IPS-18a (cell line): ENCODE measurements around the gene SFXN5.

ENCODE experiments used
- H3K27ac ChIP-seq: one replicate; pipeline ENCODE4 v1.5.1; 2013; ENCODE audit warnings: low read length
- H3K27me3 ChIP-seq: one replicate; pipeline ENCODE4 v1.6.1; 2013; ENCODE audit warnings: mild to moderate bottlenecking, low read length; ENCODE audit not compliant: control insufficient read depth, insufficient read depth
- H3K36me3 ChIP-seq: one replicate; pipeline ENCODE4 v1.6.1; 2013; ENCODE audit warnings: low read depth, low read length; ENCODE audit not compliant: control insufficient read depth
- H3K4me1 ChIP-seq: one replicate; pipeline ENCODE4 v1.6.1; 2013; ENCODE audit warnings: low read depth, low read length; ENCODE audit not compliant: control insufficient read depth
- H3K4me3 ChIP-seq: one replicate; pipeline ENCODE4 v1.5.1; 2013; ENCODE audit warnings: low read length
- H3K9ac ChIP-seq: one replicate; pipeline ENCODE4 v1.6.1; 2013; ENCODE audit warnings: mild to moderate bottlenecking, low read length, moderate library complexity
- H3K9me3 ChIP-seq: one replicate; pipeline ENCODE4 v1.6.1; 2013; ENCODE audit warnings: low read depth, low read length; ENCODE audit not compliant: control insufficient read depth

Gene SFXN5

DNA sequence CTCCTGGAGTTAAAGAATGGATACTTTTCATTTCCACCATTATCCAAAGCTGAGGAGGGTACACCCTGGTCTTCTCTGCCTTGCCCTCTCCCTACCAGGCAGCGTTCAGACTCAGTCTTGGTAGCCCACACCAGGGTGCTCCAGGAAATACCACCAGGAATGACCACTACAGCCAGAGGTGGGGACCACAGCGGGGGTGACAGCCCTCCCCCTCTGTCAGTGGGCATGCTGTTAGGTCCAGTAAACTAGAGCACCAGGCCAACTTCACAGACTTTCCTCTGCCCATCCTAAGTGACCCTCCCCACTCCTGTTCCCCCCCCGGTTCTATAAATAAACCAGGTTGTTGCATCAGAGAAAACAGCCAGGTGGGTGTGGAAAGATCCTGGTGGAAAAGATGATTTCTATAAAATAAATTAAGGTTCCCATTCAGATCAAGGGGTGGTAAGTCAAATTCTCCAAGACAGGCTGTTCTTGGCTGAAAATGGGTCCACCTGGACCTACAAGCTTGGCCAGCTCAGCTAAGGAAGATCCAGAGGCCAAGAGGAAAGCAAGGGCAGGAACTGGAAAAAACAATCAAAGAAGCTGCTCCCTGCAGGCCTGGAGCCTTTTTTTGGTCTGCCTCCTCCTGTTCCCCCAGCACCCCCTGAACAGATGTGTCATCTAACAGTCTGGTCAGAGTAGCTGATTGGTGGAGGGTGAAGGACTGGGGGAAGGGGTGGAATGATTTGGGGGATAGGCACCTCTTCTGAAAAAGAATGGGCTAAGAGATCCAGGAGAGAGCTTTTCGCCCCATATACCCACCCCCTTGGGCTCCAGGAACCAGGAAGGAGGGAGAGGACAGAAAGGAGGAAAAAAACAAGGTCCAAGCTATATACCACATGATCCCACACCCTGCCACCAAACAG, 38.9 kb upstream of the SFXN5 start:
- Histone ChIP-seq H3K36me3 (no peaks in the 10 kb centered on the region), H3K9me3 (no peaks in the 10 kb centered on the region), H3K4me1 (peaks cover 13% of the 10 kb centered on the region), H3K4me3 (peak overlapping the region; percentile 79), H3K27ac (no peak overlapping the region), H3K27me3 (peaks cover 26% of the 10 kb centered on the region), H3K9ac (no peak overlapping the region)

DNA sequence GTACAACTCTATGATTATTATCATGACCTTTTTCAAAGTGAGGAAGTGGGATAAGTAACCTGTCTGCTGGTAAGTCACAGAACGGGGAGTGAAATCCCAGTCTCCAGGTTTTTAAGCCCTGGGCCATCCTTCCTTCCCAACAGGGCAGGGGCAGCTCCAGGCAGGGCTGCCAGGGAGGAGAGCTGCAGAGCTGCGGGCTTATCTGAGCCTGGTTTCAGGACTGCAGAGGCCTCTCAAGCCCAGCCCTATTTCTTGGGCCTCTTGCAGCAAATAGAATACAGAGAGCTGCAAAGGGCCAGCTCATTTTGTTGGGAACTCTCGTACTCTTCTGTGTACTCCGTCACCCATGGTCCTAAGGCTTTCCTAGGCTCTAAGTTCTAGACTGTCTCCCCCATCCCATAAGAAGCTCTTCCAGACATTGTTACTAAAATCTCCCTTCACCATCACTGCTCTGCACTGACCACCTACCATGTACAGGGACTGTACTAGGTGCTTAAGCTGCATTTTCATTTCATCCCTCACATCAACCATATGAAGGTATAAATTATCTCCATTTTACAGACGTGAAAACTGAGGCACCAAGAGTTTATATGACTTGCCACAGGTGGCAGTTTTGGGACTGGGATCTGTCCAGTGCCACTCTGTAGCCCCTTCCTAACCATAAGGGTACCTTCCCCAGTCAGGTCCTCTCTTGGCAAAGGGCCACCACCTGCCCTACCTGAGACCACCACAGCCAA, 38.1 kb upstream of the SFXN5 start:
- Histone ChIP-seq H3K27me3 (peaks cover 26% of the 10 kb centered on the region), H3K27ac (no peak overlapping the region), H3K4me1 (peaks cover 13% of the 10 kb centered on the region), H3K4me3 (no peak overlapping the region), H3K9me3 (no peaks in the 10 kb centered on the region), H3K36me3 (no peaks in the 10 kb centered on the region), H3K9ac (no peak overlapping the region)

DNA sequence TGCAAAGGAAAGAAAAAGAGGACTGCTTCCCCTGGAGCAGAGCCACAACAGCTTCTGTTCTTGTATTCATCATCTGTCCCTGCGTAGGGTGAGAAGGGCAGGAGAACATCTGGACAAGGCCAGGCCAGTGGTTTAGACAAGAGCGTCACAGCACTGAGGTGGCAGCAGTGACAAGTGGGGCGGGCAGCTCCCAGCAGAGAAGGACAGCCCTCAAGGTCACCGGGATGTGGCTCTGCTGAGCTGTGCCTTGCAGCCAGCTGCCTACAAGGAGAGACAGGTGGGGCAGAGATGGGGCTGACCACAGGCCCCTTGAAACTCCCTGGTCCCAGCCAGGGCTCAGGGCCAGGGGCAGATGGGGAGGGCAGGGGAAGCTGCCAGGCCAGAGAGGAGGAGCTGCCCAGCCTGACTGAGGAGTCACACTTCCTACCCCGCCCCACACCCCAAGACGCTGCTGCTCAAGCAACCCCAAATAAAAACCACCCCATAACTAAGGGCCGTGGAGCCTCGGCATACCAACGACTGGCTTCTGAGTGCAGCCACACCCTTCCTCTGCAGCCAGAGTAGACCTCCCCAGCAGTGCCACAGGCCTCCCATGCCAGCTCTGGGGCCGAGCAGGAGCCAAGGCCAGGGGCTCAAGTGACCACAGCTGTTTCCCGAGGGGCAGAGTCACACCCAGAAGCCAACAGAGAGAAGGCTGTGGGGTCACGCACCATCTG, 35.9 kb upstream of the SFXN5 start:
- no peak overlapping the region for H3K9ac ChIP-seq
- no peak overlapping the region for H3K4me3 ChIP-seq
- H3K9me3 ChIP-seq: no peaks in the 10 kb centered on the region
- H3K27ac ChIP-seq: no peak overlapping the region
- no peaks in the 10 kb centered on the region for H3K36me3 ChIP-seq
- peaks cover 18% of the 10 kb centered on the region for H3K27me3 ChIP-seq
- H3K4me1 ChIP-seq: peaks cover 13% of the 10 kb centered on the region

DNA sequence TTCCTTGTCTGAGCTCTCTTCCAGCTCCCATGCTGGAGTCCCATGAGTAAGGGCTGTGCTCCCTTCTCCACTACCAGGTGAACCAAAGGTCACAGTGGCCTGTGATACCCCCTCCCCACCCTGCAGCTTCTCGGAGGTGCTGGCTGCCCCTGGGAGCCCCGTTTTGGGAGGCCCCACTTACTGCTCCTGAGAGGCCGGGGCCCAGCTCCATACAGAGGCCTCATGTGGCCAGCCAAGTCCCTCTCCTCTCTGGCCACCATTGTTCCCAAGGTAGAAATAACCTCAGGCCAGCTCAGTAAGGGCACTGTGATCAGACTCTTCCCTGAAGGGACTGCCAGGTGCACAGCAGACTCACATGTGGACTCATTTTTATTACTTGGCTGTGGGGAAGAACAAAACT, 35.3 kb upstream of the SFXN5 start:
- Histone ChIP-seq H3K27me3 (peaks cover 12% of the 10 kb centered on the region), H3K36me3 (no peaks in the 10 kb centered on the region), H3K9ac (no peak overlapping the region), H3K9me3 (no peaks in the 10 kb centered on the region), H3K4me3 (no peak overlapping the region), H3K4me1 (peaks cover 19% of the 10 kb centered on the region), H3K27ac (no peak overlapping the region)

DNA sequence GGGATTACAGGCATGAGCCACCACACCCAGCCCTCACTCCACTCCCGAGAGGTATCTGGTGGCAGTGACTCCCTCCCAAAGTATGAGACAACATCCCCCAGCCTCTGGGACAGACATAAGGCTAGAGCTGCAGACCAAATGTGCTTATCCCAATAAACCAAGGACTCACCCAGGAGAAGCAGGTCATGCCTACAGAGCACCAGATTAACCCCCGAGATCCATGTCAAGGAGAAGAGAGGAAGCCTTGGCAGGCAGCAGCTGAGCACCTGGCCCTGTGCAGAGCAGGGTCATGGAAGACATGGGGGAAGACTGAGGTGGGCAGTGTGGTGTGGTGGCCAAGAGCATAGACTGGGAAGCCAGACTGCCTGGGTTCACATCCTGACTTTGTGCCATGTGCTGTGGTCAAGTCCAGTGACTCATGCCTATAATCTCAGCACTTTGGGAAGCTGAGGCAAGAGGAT, 34.0 kb upstream of the SFXN5 start:
- Histone ChIP-seq H3K27me3 (peaks cover under 1% of the 10 kb centered on the region), H3K9ac (no peak overlapping the region), H3K36me3 (no peaks in the 10 kb centered on the region), H3K4me1 (peaks cover 12% of the 10 kb centered on the region), H3K4me3 (no peak overlapping the region), H3K9me3 (no peaks in the 10 kb centered on the region), H3K27ac (no peak overlapping the region)

DNA sequence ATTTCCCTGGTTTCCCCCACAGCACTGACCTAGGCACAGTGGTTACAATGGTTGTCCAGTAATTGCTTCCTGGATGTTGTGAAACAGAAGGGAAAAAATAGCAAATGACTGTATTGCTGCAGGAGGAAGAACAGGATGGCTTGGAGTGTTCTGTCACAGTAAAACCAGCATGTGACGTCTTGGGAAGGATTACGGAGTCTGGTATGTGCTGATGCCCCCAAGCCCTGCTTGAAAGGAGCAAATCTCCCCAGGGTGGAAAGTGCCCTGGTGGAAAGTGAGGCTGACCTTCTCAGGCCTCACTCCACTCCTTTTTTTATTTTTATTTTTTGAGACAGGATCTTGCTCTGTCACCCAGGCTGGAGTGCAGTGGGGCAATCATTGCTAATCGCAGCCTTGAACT, 33.4 kb upstream of the SFXN5 start:
- H3K4me3 ChIP-seq: no peak overlapping the region
- H3K9ac ChIP-seq: no peak overlapping the region
- peaks cover 8% of the 10 kb centered on the region for H3K4me1 ChIP-seq
- no peaks in the 10 kb centered on the region for H3K9me3 ChIP-seq
- H3K36me3 ChIP-seq: no peaks in the 10 kb centered on the region
- H3K27me3 ChIP-seq: no peaks in the 10 kb centered on the region
- no peak overlapping the region for H3K27ac ChIP-seq

DNA sequence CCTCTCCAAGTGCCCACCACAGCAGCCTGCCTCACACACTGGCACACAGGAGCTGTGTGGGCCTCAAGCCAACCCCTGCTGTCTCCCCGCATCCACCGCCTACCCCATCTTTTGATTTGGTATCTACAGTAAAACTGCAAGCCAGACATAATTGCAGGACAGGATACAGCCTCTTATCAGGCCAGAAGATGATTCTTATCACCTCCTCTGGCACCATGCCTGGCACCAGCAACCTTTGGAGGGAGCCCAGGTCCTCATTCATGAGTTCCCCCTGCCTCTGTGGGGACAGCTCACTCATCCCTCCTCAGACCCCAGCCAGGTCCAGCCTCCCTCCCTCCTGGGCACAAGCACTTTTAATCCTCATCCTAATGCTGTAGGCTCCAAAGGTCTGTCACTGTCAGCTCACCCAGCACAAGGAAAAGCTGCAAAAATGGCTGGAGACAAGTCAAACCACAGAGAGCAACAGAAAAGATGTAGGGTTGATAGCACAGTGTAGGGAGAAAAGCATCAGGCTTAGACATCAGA, 31.6 kb upstream of the SFXN5 start:
- peaks cover 8% of the 10 kb centered on the region for H3K4me1 ChIP-seq
- H3K9me3 ChIP-seq: no peaks in the 10 kb centered on the region
- no peaks in the 10 kb centered on the region for H3K36me3 ChIP-seq
- no peak overlapping the region for H3K9ac ChIP-seq
- H3K27me3 ChIP-seq: no peaks in the 10 kb centered on the region
- no peak overlapping the region for H3K4me3 ChIP-seq
- no peak overlapping the region for H3K27ac ChIP-seq

DNA sequence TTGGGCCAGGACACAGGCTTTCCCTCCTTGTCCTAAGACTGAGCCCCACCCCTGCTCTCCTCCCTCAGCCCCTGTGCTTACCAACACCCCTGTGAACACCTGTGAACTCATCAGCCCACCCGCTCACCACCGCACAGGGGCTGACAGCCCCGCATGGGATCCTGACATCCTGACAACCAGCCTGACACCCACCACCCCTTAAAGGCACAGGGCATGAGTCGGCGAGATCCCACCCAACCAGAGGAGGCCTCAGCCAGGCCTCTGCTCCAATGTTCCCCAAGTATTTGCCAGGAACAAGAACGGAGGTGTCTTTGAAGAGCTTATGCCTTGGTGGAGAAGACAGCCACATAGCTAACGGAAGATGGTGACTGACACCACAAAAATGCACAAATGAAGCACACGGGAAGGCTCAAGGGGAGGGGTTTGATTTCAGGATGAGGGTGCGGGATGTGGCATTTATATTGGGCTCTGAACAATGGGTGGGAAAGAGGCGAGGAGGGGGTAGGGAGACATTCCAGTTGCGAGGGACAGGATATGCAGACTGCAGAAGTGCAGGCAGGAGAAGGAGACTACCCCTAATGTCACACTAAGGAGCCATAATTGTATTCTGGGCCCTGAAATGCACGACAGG, 30.2 kb upstream of the SFXN5 start:
- Histone ChIP-seq H3K4me3 (no peak overlapping the region), H3K9me3 (no peaks in the 10 kb centered on the region), H3K36me3 (no peaks in the 10 kb centered on the region), H3K27me3 (no peaks in the 10 kb centered on the region), H3K27ac (no peak overlapping the region), H3K9ac (no peak overlapping the region), H3K4me1 (peaks cover 8% of the 10 kb centered on the region)

DNA sequence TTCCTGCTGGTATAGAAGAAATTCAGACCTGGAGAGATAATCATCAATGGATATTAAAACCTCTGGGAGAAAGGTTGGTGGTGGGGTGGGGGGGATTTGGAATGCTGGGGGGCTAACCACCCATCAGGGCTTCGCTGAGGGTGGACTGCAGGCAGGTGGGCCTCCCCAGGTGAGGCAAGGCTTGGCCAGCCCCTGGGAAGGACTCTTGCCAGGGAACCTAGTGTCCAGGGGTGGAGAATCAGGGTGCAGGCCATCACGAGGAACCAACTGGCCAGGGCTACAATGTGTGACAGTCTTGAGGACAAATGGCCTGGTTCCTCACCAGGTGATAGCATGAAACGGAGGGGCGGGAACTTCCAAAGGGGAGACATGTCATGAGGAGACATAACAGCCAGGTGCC, 29.4 kb upstream of the SFXN5 start:
- Histone ChIP-seq H3K4me3 (no peak overlapping the region), H3K9me3 (no peaks in the 10 kb centered on the region), H3K4me1 (peaks cover 8% of the 10 kb centered on the region), H3K9ac (no peak overlapping the region), H3K36me3 (no peaks in the 10 kb centered on the region), H3K27me3 (no peaks in the 10 kb centered on the region), H3K27ac (no peak overlapping the region)

DNA sequence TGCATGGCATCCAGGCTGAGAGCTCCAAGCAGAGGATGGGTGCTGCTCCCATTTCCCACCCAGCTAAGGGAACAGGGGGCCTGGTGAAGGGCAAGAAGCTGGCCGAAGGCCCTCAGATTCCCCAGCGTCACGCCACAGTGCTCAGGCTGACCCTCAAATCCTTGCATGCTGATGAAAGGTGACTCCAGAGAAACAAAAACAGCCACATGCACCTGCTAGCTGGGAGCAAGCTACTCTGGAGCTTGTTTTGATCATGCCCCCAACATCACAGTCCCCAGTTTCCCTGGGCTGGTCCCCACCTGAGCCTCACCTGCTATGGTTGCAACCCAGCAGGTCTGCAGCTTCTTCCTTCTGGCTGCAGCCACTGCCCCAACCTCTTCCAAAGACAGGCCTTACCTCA, 28.0 kb upstream of the SFXN5 start:
- no peak overlapping the region for H3K27ac ChIP-seq
- no peaks in the 10 kb centered on the region for H3K36me3 ChIP-seq
- H3K4me1 ChIP-seq: peaks cover 8% of the 10 kb centered on the region
- no peaks in the 10 kb centered on the region for H3K27me3 ChIP-seq
- no peaks in the 10 kb centered on the region for H3K9me3 ChIP-seq
- H3K4me3 ChIP-seq: no peak overlapping the region
- no peak overlapping the region for H3K9ac ChIP-seq

DNA sequence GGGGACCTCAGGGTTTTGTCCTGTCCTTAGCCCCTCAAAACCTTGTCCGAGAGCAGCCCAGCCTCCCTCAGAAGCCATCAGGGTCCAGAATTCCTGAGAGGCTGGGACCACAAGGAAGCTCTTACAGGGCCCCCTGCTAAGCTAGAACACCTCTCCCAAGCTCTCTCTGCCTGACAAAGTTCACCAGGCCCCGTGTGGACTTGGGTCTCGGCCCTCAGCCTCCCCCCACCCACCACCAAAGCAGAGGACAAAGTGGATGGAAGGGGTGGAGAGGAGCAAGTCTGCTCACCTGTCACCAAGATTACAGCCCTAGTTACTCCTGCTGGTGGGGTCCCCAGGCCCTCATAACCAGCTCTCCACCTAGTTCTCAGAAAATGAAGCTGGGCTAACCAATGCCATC, 24.4 kb upstream of the SFXN5 start:
- no peak overlapping the region for H3K9ac ChIP-seq
- H3K9me3 ChIP-seq: no peaks in the 10 kb centered on the region
- no peaks in the 10 kb centered on the region for H3K27me3 ChIP-seq
- H3K4me3 ChIP-seq: no peak overlapping the region
- H3K27ac ChIP-seq: no peak overlapping the region
- H3K36me3 ChIP-seq: no peaks in the 10 kb centered on the region
- no peaks in the 10 kb centered on the region for H3K4me1 ChIP-seq
